Activated gamma-delta T cell (primary cell): Measurements from ENCODE around the gene CNTROB.

ENCODE experiments used
- DNase-seq: peaks from one replicate; lab custom pipeline; 2025; lab: John Stamatoyannopoulos, UW
- total RNA-seq, 2 donors: gene quantifications; one replicate each; lab custom pipeline; 2026; lab: John Stamatoyannopoulos, UW

Gene CNTROB, protein sequence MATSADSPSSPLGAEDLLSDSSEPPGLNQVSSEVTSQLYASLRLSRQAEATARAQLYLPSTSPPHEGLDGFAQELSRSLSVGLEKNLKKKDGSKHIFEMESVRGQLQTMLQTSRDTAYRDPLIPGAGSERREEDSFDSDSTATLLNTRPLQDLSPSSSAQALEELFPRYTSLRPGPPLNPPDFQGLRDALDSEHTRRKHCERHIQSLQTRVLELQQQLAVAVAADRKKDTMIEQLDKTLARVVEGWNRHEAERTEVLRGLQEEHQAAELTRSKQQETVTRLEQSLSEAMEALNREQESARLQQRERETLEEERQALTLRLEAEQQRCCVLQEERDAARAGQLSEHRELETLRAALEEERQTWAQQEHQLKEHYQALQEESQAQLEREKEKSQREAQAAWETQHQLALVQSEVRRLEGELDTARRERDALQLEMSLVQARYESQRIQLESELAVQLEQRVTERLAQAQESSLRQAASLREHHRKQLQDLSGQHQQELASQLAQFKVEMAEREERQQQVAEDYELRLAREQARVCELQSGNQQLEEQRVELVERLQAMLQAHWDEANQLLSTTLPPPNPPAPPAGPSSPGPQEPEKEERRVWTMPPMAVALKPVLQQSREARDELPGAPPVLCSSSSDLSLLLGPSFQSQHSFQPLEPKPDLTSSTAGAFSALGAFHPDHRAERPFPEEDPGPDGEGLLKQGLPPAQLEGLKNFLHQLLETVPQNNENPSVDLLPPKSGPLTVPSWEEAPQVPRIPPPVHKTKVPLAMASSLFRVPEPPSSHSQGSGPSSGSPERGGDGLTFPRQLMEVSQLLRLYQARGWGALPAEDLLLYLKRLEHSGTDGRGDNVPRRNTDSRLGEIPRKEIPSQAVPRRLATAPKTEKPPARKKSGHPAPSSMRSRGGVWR
- total RNA-seq, result 59.0 to 62.3 reads per million in 2 donors

GRCh38 chr17:7931709-7932482, at the start of gene CNTROB, which contains the start of gene TRAPPC1:
CNTROB (plus strand) TSS chr17:7932206; CDS start chr17:7933080, 874 bp downstream.
TRAPPC1 (minus strand) TSS chr17:7931946; CDS start chr17:7931829, 117 bp downstream.
- peak; percentile 100 for DNase-seq

DNA sequence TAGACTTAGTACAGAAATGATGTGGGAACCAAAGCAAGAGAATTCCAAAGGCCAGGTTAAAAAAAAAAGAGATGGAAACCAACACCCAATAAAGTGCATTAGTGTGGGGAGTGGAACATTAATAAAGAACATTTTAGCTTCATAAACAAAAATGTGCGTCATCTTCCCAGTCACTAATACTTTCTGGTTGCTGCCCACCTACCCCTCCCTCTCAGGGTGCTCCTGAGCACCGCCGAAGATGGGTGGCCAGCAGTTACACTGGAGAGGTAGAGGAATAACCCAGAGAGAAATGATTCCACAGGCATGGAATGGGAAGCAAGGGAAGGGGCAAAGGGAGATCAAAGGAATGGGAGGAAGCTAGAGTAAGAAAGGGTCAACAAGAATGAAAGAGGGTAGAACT, 49.4 kb upstream of the CNTROB start:
- no peak for DNase-seq

- DNase-seq, result no peak
These were observed 48.1 kb upstream of the CNTROB start for GRCh38 chr17:7883781-7884386.

DNA sequence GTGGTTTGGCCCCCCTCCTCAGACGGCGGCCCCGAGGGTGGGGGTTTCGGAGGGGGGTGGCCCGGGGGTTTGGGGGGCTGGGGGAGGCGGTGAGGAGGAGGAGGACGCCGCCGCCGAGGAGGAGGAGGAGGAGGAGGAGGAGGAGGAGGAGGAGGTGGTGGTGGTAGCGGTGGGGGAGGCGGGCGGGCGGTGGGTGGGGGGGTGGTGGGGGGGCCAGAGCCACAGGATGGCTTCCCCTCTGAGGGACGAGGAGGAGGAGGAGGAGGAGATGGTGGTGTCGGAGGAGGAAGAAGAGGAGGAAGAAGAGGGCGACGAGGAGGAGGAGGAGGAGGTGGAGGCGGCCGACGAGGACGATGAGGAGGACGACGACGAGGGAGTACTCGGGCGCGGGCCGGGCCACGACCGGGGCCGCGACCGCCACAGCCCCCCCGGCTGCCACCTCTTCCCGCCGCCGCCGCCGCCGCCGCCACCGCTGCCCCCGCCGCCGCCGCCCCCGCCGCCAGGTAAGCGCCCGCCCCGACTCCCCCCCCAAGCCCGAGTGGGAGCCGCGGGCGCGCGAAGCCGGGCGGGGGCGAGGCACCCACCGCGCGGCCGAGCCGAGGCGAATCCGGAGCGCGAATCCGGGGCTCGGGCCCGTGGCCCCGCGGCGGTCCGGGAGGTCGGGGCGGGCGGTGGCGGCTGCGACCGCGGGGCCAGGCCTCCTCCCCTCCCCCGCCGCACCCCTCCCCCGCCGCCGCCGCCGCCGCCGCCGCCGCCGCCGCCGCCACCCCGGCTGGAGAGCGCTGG, 47.2 kb upstream of the CNTROB start:
- peak; percentile 52 for DNase-seq

DNA sequence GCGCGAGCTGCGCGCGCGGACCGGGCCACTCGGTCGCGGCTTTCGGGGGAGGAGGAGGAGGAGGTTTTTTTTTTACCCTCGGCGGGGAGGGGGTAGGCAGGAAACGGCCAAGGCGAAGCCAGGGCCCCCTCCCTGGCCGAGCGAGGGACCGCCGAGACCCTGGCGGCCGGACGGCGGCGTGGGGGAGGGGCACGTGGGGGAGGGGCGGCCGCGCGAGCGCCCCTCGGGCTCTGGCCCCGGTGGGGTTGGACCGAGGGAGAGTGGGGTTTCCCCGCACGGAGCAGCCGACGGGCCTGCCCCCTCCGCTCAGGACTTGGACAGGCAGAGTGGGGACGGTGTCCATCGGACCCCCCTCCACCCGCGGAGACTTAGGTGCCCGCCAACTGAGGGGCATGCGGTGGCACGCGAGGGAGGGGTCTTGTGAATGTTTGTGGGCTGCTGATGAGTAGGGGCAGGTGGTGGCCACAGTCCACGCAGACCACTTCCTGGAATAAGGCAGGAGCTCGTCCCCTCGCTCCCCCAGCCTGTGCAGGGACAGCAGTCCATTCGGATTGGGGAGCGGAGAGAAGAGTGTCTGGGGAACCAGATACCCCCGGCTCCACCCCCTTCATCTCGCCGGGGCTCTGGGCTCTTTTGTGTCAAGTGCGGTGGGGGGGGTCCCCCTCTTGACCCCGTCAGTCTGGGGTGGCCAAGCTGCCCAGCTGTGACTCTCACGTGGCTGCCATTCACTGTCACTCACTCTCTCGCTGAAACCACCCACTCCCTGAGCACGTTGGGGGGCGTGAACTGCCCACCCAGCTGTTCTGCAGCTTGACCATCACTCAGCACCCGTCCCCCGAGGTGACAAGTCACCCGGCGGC, 46.4 kb upstream of the CNTROB start:
- DNase-seq, result no peak

GRCh38 chr17:7886227-7887037, 45.6 kb upstream of the CNTROB start:
- DNase-seq, result no peak

DNA sequence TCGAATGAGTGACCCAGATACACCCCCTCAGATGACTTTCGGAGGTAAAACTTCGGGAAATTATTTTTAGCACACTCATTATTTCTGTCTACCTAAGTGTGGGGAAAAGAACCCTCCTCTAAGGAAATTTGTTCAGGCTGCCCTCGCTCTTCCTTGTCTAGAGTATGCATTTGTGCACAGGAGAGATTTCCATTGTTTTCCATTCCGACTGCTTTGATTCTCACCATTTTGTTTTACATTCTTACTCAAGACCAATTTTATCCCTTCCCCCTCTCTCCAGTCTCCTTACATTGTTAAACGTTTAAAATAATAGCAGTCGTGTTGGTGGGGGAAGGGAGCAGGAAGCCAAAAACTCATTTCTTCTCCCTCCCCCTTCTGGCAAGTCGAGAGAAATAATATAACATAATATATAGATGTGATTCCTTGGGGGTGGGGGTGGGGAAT, 44.9 kb upstream of the CNTROB start:
- DNase-seq, result no peak

DNA sequence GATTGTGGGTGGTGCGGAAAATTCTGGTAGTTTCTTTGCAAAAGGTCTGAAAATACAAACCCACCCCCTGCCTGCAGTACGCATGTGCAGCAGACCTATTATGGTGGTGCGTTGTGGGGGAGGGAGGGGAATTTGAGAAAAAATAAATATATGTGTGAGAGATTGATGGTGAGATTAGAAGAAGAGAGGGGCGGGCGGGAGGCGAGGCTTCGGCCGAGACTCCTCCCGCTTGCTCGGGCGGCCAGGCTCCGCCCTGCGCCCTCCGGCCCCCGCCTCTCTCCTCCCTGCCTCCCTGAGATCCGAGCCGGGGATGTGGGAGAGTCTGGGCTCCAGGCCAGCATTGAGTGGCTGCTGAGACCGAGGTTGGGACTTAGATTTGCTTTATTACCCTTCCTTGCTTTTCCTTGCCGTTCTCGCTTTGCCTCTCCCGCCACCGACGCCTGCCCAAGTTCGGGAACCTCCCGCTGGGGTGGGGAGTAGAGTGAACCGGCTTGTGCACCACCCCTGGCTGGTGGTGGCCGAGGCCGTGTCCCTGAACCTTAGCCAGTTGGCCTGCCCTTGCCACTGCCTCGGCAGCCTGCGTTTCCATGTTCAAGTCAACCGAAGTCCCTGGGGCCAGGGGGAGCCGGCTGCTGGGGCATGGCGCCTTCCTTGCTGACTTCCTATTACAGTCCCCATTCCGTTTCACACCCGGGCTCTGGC, 44.4 kb upstream of the CNTROB start:
- peak; percentile 51 for DNase-seq

- DNase-seq, result no peak
These were observed 43.7 kb upstream of the CNTROB start, which contains the start of gene CHD3 for GRCh38 chr17:7888184-7888920. CHD3 (plus strand) TSS chr17:7888789; CDS start chr17:7889001, 212 bp downstream.

DNA sequence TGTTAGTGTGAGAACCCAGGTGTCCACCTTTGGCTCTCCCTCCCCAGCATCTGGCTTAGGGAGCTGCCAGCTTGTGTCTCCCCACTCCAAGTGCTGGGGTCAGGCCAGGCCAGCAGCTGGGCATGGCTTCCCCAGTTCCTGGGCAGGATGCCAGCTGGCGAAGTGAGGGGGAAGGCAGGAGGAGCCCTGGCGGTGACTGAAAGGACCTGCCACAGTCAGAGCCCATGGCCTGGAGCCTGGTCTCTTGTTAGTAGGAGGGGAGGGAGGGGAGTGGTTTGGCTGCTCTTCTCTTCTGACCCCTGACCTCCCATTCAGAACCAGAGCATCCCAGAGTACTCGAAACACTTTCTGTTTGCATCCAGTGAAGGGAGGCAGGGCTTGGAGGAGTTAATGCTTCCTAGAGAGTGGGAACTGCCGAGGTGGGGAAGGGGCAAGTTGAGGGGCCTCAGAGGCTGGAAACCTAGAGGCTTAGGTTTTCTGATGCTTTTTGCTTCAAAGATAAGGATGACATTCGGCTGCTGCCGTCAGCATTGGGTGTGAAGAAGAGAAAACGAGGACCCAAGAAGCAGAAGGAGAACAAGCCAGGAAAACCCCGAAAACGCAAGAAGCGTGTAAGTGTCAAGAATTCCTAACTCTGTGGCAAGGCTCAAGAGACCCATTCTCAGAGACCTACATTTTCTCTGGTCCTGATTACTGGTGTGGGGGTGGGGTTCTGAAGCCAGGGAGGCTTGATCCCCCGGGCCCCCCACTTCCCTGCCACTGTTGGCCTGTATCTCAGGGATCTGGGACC, 42.6 kb upstream of the CNTROB start:
- DNase-seq, result no peak

- no peak for DNase-seq
These were observed 38.7 kb upstream of the CNTROB start for GRCh38 chr17:7893187-7893880.

GRCh38 chr17:7894226-7894625, 37.8 kb upstream of the CNTROB start:
- DNase-seq, result no peak

DNA sequence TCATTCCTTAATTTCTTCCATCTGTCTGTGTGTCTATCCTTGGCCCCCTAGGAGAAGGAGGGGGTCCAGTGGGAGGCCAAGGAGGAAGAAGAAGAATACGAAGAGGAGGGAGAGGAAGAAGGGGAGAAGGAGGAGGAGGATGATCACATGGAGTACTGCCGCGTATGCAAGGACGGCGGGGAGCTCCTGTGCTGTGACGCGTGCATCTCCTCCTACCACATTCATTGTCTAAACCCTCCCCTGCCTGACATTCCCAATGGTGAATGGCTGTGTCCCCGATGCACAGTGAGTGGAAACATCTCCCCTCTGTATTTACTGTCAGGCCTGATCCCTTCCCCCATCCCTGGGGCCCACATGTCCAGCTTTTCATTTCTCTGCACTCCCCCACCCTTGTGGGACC, 37.1 kb upstream of the CNTROB start:
- no peak for DNase-seq

DNA sequence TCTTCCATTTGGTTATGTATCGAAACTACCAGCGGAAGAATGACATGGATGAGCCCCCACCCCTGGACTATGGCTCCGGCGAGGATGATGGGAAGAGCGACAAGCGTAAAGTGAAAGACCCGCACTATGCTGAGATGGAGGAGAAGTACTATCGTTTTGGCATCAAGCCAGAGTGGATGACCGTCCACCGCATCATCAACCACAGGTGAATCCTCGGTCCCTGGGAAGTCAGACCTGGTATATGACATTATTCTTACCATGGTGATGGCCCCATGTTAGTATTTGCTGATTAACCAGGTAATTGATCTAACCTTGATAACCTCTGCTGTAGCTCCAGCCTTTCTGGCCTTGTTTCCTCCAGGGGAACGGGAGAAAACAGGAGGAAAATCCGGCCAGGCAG, 34.9 kb upstream of the CNTROB start:
- DNase-seq, result no peak

DNA sequence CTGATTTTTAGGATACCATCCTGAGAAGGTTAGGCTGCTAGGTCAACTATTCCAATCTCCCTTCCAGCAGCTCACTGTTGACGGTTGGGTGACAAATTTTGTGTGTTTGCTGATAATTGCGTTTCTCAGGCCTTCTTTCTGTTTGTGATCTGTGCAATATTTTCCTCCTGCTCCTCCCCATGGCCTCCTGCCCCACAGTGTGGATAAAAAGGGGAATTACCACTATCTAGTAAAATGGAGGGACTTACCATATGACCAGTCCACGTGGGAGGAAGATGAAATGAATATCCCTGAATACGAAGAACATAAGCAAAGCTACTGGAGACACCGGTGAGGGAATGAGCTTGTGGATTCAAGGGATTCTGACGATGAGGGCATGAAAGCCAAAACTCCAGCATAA, 34.2 kb upstream of the CNTROB start:
- DNase-seq, result no peak
